ENCODE measurements around the gene ATP5PO.

GRCh38 chr21:33924766-33925100 lies 9.1 kb upstream of the ATP5PO start:
- no peak for TF ChIP-seq EZH2phosphoT487 (IDR thresholded peaks at IDR 0.05; ENCODE audit: low read depth)
- TF ChIP-seq, protein P1, sequence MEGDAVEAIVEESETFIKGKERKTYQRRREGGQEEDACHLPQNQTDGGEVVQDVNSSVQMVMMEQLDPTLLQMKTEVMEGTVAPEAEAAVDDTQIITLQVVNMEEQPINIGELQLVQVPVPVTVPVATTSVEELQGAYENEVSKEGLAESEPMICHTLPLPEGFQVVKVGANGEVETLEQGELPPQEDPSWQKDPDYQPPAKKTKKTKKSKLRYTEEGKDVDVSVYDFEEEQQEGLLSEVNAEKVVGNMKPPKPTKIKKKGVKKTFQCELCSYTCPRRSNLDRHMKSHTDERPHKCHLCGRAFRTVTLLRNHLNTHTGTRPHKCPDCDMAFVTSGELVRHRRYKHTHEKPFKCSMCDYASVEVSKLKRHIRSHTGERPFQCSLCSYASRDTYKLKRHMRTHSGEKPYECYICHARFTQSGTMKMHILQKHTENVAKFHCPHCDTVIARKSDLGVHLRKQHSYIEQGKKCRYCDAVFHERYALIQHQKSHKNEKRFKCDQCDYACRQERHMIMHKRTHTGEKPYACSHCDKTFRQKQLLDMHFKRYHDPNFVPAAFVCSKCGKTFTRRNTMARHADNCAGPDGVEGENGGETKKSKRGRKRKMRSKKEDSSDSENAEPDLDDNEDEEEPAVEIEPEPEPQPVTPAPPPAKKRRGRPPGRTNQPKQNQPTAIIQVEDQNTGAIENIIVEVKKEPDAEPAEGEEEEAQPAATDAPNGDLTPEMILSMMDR (IDR thresholded peaks at IDR 0.05; ENCODE audit: low read depth, low read length) = no peak
